Testis (tissue), 3 donors: ENCODE data around the gene ASB6. TPM values are rescaled to one million over a fixed set of nuclear protein-coding genes. Genes with fewer than 3 reads are reported as not detected.
"Not testable (repeated sequence)": the region's sequence is repeated elsewhere in the genome, so short reads cannot be mapped to it uniquely, and the experiment has no call there.

ENCODE experiments used
- DNase-seq: peaks from one replicate; pipeline ENCODE4 v3.0.0-alpha.2; 2019
- H3K27ac ChIP-seq, 2 donors: fragments of 200-600 bp; sonication (generic); one replicate each; pipeline ENCODE4 v1.5.1; 2019
- H3K27me3 ChIP-seq: fragments of 200-600 bp; sonication (generic); one replicate; pipeline ENCODE4 v1.5.1; 2019
- H3K36me3 ChIP-seq: fragments of 200-600 bp; sonication (generic); one replicate; pipeline ENCODE4 v1.5.1; 2017; ENCODE audit warnings: low read depth; ENCODE audit errors: missing control alignments
- H3K4me1 ChIP-seq: fragments of 200-600 bp; sonication (generic); one replicate; pipeline ENCODE4 v1.5.1; 2019
- H3K4me3 ChIP-seq, 2 donors: fragments of 200-600 bp; sonication (generic); one replicate each; pipeline ENCODE4 v1.5.1; 2017 to 2019
- H3K9me3 ChIP-seq: fragments of 200-600 bp; sonication (generic); one replicate; pipeline ENCODE4 v1.5.1; 2017
- POLR2A ChIP-seq: fragments of 450-650 bp; IDR thresholded peaks from one replicate; pipeline ENCODE4 v1.6.1; 2017; ENCODE audit warnings: antibody characterized with exemption, mild to moderate bottlenecking, moderate library complexity
- WGBS, 2 donors: methylation state at CpG; one replicate each; pipeline ENCODE4 v1.1.5; 2018; 5-methylcytosine and 5-hydroxymethylcytosine counted together
- intact Hi-C: fragments of 100-400 bp; cut with DNase I; formaldehyde crosslinking; loops from one replicate; pipeline ENCODE4 v1.15.1; 2023; ENCODE audit warnings: low total_unique reads
- polyA plus RNA-seq: library from polyadenylated mRNA; stranded (reverse); fragments of 350-450 nt; fragmentation: Illumina TruSeq; extraction: RNeasy Lipid Tissue Mini Kit (QIAGEN cat#74804); gene quantifications from one replicate; pipeline ENCODE4 v1.2.3, GENCODE V29; 2014; ENCODE audit warnings: low read depth, low replicate concordance; ENCODE audit not compliant: insufficient read depth
- total RNA-seq, 2 donors: library from RNA; depleted of rRNA; stranded (reverse); fragments of >200 nt; gene quantifications; one replicate each; pipeline ENCODE4 v1.2.3, GENCODE V29; 2016
- TF ChIP-seq, protein P1 (sequence below), 3 experiments: fragments of 450-650 bp in 2 of 3; fragments of 200-600 bp in 1 of 3; sonication (generic) in 1 of 3; IDR thresholded peaks; one replicate each; pipeline ENCODE4 v1.5.1; 2016 to 2019; ENCODE audit warnings: antibody characterized with exemption in 3 of 3, mild to moderate bottlenecking in 2 of 3, moderate library complexity in 1 of 3

ASB6 gene
- total and polyA plus RNA-seq, 3 donors from 2014 or later = 21.4 to 61.7 (median 51.2) TPM

DNA sequence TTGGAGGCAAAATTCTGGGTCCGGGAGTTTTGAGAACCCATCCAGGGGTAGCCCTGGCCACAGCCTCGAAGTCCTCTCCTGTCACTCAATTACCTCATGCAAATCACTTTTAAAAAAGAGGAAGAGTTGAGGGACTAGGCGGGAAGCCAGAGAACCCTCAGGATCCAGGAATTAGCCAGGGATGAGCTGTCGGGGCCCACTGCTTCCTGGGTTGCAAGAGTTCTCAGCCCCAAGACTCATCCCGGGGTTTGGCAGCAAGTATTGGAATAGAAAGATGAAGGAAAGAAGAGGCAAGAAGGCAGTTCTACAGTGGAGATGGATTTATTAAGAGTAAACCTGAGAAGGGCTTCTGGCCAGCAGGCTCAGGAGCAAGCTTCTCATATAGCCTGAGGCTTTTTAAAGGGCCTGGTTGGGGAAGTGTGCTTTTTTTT, 46.6 kb downstream of the ASB6 start:
- 67 to 80% methylated on average over 5 of the region's 5 CpGs for WGBS, 2 donors
- no peak for DNase-seq
- H3K9me3 ChIP-seq = no peaks in the 10 kb centered on the region
- no peak overlapping the region for H3K4me3 ChIP-seq
- TF ChIP-seq, protein P1, sequence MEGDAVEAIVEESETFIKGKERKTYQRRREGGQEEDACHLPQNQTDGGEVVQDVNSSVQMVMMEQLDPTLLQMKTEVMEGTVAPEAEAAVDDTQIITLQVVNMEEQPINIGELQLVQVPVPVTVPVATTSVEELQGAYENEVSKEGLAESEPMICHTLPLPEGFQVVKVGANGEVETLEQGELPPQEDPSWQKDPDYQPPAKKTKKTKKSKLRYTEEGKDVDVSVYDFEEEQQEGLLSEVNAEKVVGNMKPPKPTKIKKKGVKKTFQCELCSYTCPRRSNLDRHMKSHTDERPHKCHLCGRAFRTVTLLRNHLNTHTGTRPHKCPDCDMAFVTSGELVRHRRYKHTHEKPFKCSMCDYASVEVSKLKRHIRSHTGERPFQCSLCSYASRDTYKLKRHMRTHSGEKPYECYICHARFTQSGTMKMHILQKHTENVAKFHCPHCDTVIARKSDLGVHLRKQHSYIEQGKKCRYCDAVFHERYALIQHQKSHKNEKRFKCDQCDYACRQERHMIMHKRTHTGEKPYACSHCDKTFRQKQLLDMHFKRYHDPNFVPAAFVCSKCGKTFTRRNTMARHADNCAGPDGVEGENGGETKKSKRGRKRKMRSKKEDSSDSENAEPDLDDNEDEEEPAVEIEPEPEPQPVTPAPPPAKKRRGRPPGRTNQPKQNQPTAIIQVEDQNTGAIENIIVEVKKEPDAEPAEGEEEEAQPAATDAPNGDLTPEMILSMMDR (IDR thresholded peaks at IDR 0.05) = no peak
- TF ChIP-seq POLR2A = no peak
- peaks cover 21% of the 10 kb centered on the region for H3K4me1 ChIP-seq
- H3K36me3 ChIP-seq = no peaks in the 10 kb centered on the region
- intact Hi-C loops = no loop called here
- H3K27ac ChIP-seq = no peak overlapping the region
- no peaks in the 10 kb centered on the region for H3K27me3 ChIP-seq

DNA sequence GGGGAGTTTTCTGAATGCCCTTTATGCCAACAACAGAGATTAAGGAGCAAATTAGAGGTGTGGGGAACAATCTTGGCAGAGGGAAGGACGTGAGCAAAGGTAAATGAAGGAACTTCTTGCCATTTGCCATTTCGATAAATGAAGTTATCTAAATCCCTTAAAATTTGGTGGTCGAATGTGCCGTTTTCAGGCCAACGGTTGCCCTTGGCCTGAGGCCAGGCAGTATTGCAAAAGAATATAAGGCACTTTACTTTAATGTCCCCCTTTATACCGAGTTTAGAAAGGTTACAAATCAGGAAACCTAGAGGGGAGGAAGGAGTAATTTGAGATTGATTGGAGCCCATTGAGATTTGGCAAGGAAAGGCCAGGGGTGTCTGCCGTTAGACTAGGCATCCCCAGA, 47.3 kb downstream of the ASB6 start:
- WGBS, 2 donors = 71 to 72% methylated on average over 7 of the region's 7 CpGs
- Histone ChIP-seq H3K4me3 (no peak overlapping the region), H3K27me3 (no peaks in the 10 kb centered on the region), H3K4me1 (peaks cover 21% of the 10 kb centered on the region), H3K27ac (no peak overlapping the region), H3K36me3 (no peaks in the 10 kb centered on the region), H3K9me3 (no peaks in the 10 kb centered on the region)
- no peak for DNase-seq
- TF ChIP-seq, protein P1 (IDR thresholded peaks at IDR 0.05) = no peak
- TF ChIP-seq POLR2A = no peak
- intact Hi-C loops = no loop called here

DNA sequence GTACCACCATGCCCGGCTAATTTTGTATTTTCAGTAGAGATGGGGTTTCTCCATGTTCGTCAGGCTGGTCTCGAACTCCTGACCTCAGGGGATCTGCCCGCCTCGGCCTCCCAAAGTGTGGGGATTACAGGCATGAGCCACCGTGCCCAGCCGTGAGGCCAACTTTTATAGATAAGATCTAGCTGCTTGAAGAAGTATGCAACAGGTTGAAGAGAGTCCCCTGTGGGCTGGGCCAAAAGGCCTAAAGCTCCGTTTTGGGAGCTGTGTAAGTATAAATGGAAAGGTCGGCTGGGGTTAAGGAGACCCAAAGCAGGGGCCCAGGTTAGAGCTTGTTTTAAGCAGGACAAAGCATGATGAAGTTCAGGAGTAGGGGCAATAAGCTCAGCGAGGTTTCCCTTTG, 49.2 kb downstream of the ASB6 start:
- intact Hi-C loops, H3K9me3 ChIP-seq: not testable (repeated sequence)
- 85 to 89% methylated on average over 10 of the region's 10 CpGs for WGBS, 2 donors

DNA sequence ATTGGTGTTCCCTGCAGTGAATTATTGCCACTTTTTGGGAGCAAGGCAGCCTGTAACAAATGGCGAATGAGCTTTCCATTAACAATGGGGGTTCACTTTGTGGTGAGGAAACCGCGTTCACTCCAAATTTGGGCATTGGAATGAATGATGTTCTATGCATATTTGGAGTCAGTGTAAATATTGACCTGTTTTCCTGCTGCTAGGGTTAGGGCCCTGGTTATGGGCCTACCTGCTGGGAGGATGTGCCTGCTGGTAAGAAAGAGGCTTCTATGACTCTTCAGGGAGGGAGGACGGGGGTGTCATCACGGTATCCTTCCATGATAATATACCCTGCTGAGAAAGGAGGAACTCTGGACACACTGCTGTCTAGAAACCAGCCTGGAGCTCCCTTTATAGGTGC, 50.0 kb downstream of the ASB6 start:
- H3K4me1 ChIP-seq = peaks cover 13% of the 10 kb centered on the region
- no peak overlapping the region for H3K4me3 ChIP-seq
- TF ChIP-seq, protein P1 (IDR thresholded peaks at IDR 0.05) = no peak
- no peak for TF ChIP-seq POLR2A
- no peak overlapping the region for H3K27ac ChIP-seq
- DNase-seq = no peak
- WGBS, 2 donors = 83 to 92% methylated on average over 5 of the region's 5 CpGs
- no peaks in the 10 kb centered on the region for H3K27me3 ChIP-seq
- H3K9me3 ChIP-seq = no peaks in the 10 kb centered on the region
- intact Hi-C loops = no loop called here
- no peaks in the 10 kb centered on the region for H3K36me3 ChIP-seq

More for the DNA sequence above, 49.2 kb downstream of the ASB6 start:
- H3K36me3 ChIP-seq, H3K27me3 ChIP-seq, DNase-seq, H3K27ac ChIP-seq, H3K4me3 ChIP-seq: not testable (repeated sequence)
- H3K4me1 ChIP-seq = peaks cover 21% of the 10 kb centered on the region

DNA sequence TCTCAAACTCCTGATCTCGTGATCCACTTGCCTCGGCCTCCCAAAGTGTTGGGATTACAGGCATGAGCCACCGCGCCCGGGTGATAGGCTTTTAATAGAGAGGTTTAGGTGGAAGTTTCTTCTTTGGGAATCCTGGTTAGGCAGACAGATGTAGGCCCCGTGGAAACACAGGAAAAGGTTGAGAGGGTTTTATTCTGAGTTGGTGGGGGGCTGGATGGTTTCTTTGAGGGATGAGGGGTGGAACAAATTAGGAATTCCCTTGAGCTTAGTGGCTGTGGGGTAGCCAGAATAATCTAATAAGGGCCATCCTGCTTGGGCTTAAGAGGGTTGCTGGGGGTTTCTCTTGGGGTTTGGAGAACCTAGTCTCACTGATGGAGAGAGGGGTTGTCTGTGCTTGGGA, 51.5 kb downstream of the ASB6 start:
- Histone ChIP-seq H3K36me3 (no peaks in the 10 kb centered on the region), H3K27ac (no peak overlapping the region), H3K9me3 (no peaks in the 10 kb centered on the region), H3K4me1 (peaks cover 6% of the 10 kb centered on the region), H3K4me3 (no peak overlapping the region), H3K27me3 (no peaks in the 10 kb centered on the region)
- DNase-seq = no peak
- intact Hi-C loops = no loop called here
- TF ChIP-seq POLR2A = no peak
- TF ChIP-seq, protein P1 (IDR thresholded peaks at IDR 0.05) = no peak
- WGBS, 2 donors = 91 to 92% methylated on average over 6 of the region's 6 CpGs
